Brain microvascular endothelial cell (primary cell): ENCODE results near the gene CAMTA2.

ENCODE experiments used
- DNase-seq: peaks from one replicate; pipeline ENCODE4 v3.0.0-alpha.2; 2020
- H3K27ac ChIP-seq: fragments of 250-450 bp; sonication (Bioruptor Pico); 2 replicates; pipeline ENCODE4 v1.5.1; 2020; ENCODE audit warnings: mild to moderate bottlenecking, moderate library complexity
- H3K27me3 ChIP-seq: fragments of 250-450 bp; sonication (Bioruptor Pico); replicated peaks from 2 replicates; pipeline ENCODE4 v1.5.1; 2020; ENCODE audit warnings: mild to moderate bottlenecking
- H3K36me3 ChIP-seq: fragments of 250-450 bp; sonication (Bioruptor Pico); replicated peaks from 2 replicates; pipeline ENCODE4 v1.5.1; 2020; ENCODE audit warnings: mild to moderate bottlenecking
- H3K4me3 ChIP-seq: 2 replicates; pipeline ENCODE4 v1.5.1; 2011; ENCODE audit warnings: low read depth, mild to moderate bottlenecking, control low read depth, low read length, moderate library complexity
- in situ Hi-C: cut with HindIII; loops from 2 replicates; pipeline ENCODE4 v1.10.0; 2017; ENCODE audit warnings: low sequenced_read_pairs, low pct_ligation_motif_present
- TF ChIP-seq, protein P1 (sequence below): IDR thresholded peaks from 2 replicates; pipeline ENCODE4 v1.5.1; 2011; ENCODE audit warnings: low read depth, mild to moderate bottlenecking, moderate library complexity, low read length, control low read depth, inconsistent platforms; ENCODE audit errors: missing control alignments

CAMTA2 gene

DNA sequence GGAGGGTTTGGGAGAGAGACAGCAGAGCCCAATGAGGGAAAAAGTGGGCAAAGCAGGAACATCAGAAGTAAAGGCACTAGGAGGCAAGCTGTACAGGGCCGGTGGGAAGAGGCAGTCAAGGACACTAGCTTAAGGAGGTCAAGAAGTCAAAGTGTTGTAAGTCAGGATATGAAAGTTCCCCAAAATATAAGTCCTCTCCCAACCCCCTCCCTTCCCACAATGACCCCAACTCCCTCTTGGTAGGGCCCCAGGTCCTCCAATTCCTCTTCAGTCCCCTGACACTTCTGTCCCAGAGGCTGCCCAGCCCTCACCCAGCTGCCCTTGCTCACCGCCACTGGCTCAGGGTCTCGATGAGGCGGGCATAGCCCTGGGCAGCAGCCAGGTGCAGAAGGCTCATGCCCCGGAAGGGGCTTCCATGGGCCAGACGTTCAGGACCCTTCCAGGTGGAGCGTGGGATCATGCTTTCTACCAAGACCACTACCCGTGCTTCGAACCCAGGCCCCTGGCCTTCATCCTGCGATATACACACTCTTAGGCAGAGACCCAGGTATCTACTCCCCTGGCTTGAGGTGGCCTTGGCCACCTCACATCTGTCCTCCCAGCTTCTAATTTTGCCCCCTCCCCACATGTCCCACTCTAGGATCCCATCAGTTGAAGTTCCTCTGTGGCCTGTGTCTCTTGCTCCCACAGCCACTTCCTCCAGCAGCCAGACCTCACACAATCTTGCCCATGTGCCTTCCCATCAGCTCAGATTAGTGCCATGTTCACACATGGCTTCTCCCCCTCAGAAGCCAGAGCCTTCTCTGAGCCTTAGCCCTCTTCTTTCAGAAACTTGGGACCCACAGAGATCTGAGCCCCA, 14.0 kb downstream of the CAMTA2 start:
- no peak overlapping the region for H3K27ac ChIP-seq
- H3K4me3 ChIP-seq = no peak overlapping the region

DNA sequence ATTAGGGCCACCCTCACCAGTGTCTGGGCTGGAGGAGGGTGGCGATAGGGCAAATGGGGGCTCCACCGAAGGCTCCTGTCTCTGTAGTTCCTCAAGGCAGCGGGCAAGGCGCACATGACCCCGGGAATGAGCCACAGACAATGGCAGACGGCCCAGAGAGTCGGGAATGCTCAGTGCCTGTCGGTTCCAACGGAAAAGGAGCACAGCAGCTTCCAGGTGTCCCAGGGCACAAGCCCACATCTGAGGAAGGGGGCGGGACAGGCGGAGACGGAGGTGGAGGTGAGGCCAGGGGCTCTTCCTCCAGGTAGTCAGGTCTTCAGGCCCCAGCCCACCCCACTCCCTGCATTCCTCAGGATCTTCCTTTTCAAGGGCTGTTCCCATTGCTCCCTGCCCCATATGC, 14.7 kb downstream of the CAMTA2 start:
- TF ChIP-seq, protein P1, sequence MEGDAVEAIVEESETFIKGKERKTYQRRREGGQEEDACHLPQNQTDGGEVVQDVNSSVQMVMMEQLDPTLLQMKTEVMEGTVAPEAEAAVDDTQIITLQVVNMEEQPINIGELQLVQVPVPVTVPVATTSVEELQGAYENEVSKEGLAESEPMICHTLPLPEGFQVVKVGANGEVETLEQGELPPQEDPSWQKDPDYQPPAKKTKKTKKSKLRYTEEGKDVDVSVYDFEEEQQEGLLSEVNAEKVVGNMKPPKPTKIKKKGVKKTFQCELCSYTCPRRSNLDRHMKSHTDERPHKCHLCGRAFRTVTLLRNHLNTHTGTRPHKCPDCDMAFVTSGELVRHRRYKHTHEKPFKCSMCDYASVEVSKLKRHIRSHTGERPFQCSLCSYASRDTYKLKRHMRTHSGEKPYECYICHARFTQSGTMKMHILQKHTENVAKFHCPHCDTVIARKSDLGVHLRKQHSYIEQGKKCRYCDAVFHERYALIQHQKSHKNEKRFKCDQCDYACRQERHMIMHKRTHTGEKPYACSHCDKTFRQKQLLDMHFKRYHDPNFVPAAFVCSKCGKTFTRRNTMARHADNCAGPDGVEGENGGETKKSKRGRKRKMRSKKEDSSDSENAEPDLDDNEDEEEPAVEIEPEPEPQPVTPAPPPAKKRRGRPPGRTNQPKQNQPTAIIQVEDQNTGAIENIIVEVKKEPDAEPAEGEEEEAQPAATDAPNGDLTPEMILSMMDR = no peak
- H3K27ac ChIP-seq = no peak overlapping the region
- DNase-seq = no peak
- no peak overlapping the region for H3K4me3 ChIP-seq
- H3K27me3 ChIP-seq = no peaks in the 10 kb centered on the region
- in situ Hi-C loops = no loop called here
- peaks cover 41% of the 10 kb centered on the region for H3K36me3 ChIP-seq

More for the DNA sequence above, 14.0 kb downstream of the CAMTA2 start:
- Histone ChIP-seq H3K27me3 (no peaks in the 10 kb centered on the region), H3K36me3 (peaks cover 47% of the 10 kb centered on the region)
- in situ Hi-C loops = no loop called here
- DNase-seq = no peak
- TF ChIP-seq, protein P1 = no peak

DNA sequence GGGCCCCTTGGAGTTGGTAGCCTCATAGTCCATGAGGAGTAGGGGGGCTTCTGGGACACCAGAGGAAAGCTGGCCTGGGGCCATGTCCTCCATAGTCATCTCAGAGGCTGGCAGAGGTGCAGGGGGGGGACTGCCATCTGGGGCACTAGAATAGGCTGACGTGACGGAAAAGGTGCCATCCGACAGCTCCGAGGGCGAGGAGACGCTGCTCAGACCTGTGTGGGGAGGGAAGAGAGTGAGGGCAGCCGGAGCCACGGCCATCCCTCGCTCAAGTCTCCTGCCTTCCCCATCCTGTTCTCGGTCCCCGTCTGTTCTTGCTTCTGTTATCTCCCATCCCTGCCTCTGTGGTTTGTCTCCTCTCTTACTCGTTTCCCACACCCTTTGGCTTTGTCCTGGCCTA, 15.2 kb downstream of the CAMTA2 start:
- no peaks in the 10 kb centered on the region for H3K27me3 ChIP-seq
- DNase-seq = no peak
- TF ChIP-seq, protein P1 = no peak
- in situ Hi-C loops = no loop called here
- no peak overlapping the region for H3K27ac ChIP-seq
- H3K4me3 ChIP-seq = no peak overlapping the region
- H3K36me3 ChIP-seq = peaks cover 37% of the 10 kb centered on the region

DNA sequence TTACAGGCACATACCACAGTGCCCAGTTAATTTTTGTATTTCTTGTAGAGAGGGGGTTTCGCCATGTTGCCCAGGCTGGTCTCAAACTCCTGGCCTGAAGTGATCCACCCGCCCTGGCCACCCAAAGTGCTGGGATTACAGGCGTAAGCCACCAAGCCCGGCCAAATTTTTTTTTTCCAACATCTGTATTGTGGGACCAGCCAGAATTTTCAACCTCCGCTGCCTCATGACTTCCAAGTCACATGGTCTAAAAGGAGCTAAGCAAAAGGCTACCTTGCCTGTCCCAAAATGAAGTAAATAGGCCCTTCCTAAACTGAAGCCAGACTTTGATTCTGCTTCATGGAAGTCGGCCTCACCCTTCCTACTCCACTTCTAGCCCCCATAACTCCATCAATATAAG, 15.6 kb downstream of the CAMTA2 start:
- TF ChIP-seq, protein P1 = no peak
- DNase-seq = no peak
- no peaks in the 10 kb centered on the region for H3K27me3 ChIP-seq
- in situ Hi-C loops = no loop called here
- H3K36me3 ChIP-seq = peaks cover 32% of the 10 kb centered on the region
- no peak overlapping the region for H3K27ac ChIP-seq
- no peak overlapping the region for H3K4me3 ChIP-seq

DNA sequence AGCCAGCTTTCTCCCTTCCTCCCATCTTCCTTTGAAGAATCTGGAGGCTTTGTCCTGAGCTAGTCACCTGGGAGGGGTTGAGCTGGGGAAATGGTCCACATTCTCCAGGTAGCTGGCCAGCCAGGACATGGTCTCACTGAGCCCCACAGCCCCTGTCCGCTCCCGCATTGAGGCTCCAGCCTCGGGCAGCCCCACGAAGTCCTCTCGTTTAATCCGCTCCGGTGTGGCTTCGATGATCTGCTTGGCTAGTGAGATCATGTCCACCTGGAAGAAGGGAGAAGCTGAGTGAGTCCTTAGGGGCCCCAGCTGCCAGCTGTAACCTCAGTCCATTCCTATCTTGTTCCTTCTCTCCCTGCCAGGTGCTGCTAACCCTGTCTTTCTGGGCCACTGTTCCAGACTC, 17.2 kb downstream of the CAMTA2 start:
- H3K4me3 ChIP-seq = no peak overlapping the region
- in situ Hi-C loops = no loop called here
- no peak overlapping the region for H3K27ac ChIP-seq
- no peaks in the 10 kb centered on the region for H3K27me3 ChIP-seq
- H3K36me3 ChIP-seq = peaks cover 32% of the 10 kb centered on the region
- no peak for DNase-seq
- TF ChIP-seq, protein P1 = no peak
